Subcutaneous adipose tissue (tissue), 4 donors: ENCODE results near the gene BMERB1. TPM values are rescaled to one million over a fixed set of nuclear protein-coding genes. Genes with fewer than 3 reads are reported as not detected.

Experiments used
- CTCF ChIP-seq: fragments of 450-650 bp; IDR thresholded peaks from one replicate; pipeline ENCODE4 v1.5.1; 2016; ENCODE audit warnings: low read depth, mild to moderate bottlenecking, control low read depth, antibody characterized with exemption, moderate library complexity
- total RNA-seq, 4 donors: library from RNA; depleted of rRNA; stranded (reverse); fragments of >200 nt; gene quantifications; one replicate each; pipeline ENCODE4 v1.1.0, GENCODE V29; 2016

The BMERB1 gene
- total RNA-seq, 4 donors from 2014 or later: 21.8 to 72.2 (median 34.9) TPM

DNA sequence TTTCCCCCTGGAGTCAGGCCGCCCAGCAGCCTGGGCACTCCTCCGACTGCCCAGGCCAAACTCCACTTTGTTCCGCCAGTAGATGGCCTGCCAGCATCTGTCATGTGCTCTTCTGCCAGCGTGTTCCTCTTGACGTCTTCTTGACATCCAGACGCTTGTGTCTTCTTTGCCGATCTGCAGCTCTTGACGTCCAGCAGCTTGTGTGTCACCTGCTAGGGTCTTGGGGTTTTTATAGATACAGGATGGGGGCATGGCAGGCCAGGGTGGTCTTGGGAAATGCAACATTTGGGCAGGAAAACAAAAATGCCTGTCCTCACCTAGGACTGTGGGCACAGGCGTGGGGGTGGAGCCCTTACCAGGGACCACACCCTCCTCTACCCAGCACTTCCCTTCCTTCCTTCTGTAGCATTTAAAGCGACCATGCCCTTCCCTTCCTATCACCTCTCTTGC, 88.7 kb downstream of the BMERB1 start:
- TF ChIP-seq CTCF: no peak

GRCh38 chr16:15523939-15524338, 89.6 kb downstream of the BMERB1 start:
- no peak for TF ChIP-seq CTCF

DNA sequence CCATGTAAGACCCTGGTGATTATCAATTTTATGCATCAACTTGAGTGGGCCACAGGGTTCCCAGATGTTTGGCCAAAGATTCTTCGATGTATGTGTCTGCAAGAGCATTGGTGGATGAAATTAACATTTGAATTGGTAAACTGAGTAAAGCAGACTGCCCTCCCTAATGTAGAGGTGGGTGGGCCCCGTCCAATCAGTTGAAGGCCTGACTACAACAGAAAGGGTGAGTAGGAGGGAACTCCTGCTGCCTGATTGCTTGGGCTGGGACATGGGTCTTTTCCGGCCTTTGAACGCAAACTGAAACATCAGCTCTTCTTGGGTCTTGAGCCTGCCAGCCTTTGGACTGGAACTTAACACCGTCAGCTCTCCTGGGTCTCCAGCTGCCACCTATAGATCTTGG, 90.6 kb downstream of the BMERB1 start:
- no peak for TF ChIP-seq CTCF

- TF ChIP-seq CTCF: no peak
Observed at GRCh38 chr16:15526097-15526496, 91.7 kb downstream of the BMERB1 start.

DNA sequence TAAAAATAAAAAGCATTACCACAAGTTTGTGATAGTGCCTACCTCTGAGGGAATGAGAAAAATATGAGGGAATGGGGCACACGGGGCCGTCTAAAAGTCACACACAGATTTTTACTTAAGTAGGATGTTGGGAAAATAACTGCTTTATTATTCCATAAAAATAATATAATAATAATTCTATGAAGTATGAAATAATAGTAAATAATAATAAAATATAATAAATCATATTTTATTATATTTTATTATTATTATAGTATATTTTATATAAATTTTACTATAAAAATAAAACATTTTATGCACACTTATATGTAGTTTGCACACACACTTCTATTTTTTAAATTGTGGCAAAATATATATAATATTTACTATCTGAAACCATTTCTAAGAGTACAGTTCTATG, 92.3 kb downstream of the BMERB1 start:
- no peak for TF ChIP-seq CTCF

DNA sequence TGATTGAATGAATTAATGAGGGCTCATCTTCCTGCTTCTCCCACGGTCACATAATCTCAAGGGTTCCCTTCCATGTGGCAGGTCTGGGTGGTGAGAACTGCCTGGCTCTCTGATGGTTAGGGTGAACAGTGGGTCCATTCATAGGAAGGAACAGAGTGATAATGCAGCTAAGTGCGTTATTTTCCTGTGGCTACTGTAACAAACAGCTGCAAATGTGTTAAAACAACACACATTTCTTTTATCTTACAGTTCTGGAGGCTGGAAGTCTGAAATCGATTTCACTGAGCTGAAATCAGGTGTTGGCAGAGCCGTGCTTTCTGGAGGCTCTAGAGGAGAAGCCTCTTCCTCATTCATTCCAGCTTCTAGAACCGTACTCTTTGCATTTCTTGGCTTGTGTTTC, 95.3 kb downstream of the BMERB1 start:
- no peak for TF ChIP-seq CTCF

DNA sequence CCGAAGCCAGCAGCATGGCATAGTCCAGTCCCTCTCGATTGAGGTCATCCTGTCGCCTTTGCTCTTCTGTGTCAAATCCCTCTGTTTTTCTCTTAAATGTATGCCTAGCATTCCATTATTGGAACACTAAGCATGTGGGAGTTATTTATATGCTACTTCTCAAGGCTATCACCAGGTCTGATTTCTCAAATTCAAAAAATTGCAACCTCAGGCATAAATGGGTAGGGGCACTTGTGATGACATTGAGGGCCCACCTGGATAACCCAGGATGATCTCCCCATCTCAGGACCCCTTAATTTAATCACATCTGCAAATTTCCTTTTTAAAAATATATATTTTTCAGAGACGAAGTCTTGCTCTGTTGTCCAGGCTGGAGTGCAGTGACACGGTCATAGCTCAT, 95.7 kb downstream of the BMERB1 start:
- no peak for TF ChIP-seq CTCF
